Stimulated activated CD4-positive, alpha-beta T cell treated with anti-CD3 and anti-CD28 coated beads, Interleukin-4, amount 100 ng/mL, for 24 hours (primary cell): ENCODE measurements around the gene FAF1.
"Not testable (repeated sequence)": the region's sequence is repeated elsewhere in the genome, so short reads cannot be mapped to it uniquely, and the experiment has no call there.

Experiments
- DNase-seq: peaks from one replicate; pipeline ENCODE4 v3.0.0-alpha.2; 2020

FAF1 gene

GRCh38 chr1:50952566-50952965, 7.5 kb downstream of the FAF1 start:
- not testable (repeated sequence) for DNase-seq

- no peak for DNase-seq
Measured at GRCh38 chr1:50950396-50950795, 9.7 kb downstream of the FAF1 start.

GRCh38 chr1:50949286-50949982, 10.6 kb downstream of the FAF1 start:
- DNase-seq = no peak

DNA sequence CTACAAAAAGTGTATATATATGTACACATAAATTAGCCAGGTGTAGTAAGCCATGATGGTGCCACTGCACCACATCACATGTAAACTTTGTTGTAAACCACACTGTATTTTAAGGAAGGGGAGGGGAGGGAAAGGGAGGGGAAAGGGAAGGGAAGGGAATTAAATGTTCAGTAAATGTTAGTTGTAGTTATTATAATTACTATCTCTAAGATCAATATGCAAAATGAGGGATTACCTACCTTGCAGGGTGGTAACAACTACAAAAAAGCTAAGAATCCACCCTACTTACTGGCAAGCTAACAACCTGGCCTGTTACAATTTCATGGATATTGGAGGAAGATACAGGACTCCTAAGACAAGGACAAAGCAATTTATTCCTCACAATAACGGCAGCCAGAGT, 17.7 kb downstream of the FAF1 start:
- no peak for DNase-seq

GRCh38 chr1:50940291-50940690, 19.8 kb downstream of the FAF1 start:
- DNase-seq = no peak

- DNase-seq = no peak
Measured at GRCh38 chr1:50936321-50936720, 23.7 kb downstream of the FAF1 start.

- not testable (repeated sequence) for DNase-seq
Measured at GRCh38 chr1:50935276-50935675, 24.8 kb downstream of the FAF1 start.

- no peak for DNase-seq
Measured at GRCh38 chr1:50934838-50935237, 25.2 kb downstream of the FAF1 start.

DNA sequence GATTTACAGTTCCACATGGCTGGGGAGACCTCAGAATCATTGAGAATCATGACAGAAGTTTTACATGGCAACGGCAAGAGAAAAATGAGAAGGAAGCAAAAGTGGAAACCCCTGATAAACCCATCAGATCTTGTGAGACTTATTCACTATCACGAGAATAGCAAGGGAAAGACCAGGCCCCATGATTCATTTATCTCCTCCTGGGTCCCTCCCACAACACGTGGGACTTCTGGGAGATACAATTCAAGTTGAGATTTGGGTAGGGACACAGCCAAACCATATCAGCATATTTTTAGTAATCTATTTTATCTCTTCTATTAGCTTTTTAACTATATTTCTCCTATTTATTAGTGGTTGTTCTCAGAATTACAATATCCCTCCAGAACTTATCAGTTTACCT, 26.3 kb downstream of the FAF1 start:
- not testable (repeated sequence) for DNase-seq

GRCh38 chr1:50932043-50932442, 28.0 kb downstream of the FAF1 start:
- not testable (repeated sequence) for DNase-seq

DNA sequence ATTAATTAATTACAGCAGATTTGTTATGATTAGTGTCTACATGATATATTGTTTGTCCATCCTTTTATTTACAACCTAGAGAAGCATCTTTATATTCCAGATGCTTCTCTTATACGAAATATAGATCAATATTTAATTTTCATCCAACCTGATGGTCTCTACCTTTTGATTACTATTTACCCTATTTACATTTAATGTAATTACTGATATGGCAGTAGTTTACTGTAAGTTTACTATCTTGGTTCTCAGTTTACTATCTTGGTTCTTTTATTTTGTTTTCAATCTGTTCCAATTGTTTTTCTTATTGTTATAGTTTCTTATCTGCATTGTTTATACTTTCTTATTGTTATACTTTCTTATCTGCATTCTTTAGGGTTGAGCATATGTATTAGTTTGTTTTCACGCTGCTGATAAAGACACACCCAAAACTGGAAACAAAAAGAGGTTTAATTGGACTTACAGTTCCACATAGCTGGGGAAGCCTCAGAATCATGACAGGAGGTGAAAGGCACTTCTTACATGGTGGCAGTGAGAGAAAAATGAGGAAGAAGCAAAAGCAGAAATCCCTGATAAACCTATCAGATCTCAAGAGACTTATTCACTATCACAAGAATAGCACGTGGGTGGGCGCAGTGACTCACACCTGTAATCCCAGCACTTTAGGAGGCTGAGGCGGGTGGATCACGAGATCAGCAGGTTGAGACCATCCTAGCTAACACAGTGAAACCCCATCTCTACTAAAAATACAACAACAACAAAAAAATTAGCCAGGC, 28.9 kb downstream of the FAF1 start:
- DNase-seq = peak; percentile 6

DNA sequence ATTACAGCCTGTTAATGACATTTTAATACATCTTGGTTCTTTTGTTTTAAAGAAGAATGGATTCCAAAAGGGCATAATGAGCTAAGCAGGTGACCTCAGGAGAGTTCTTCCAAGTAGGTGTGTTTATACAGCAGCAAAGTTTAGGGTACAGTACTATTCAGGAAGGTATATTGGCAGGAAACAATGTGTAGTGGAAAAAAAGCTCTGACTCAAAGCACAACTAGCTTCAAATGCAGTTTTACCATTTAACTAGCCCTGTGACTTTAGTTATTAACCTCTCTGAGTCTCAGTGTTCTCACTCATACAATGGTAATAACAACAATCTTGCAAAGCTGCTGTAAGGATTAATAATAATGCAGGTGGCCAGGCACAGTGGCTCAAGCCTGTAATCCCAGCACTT, 29.9 kb downstream of the FAF1 start:
- DNase-seq = no peak

GRCh38 chr1:50929376-50929958, 30.6 kb downstream of the FAF1 start:
- DNase-seq = no peak

DNA sequence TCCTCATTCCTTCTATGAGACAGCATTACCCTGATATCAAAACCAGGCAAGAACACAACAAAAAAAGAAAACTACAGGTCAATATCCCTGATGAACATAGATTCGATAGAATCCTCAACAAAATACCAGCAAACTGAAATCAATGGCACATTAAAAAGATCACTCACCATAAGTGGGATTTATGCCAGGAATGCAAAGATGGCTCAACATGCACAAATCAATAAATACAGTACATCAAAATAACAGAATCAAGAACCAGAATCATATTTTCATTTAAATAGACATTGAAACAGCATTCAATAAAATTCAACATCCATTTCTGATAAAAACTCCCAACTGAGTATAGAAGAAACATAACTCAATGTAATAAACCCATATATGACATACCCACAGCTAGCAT, 36.5 kb downstream of the FAF1 start:
- DNase-seq = no peak

DNA sequence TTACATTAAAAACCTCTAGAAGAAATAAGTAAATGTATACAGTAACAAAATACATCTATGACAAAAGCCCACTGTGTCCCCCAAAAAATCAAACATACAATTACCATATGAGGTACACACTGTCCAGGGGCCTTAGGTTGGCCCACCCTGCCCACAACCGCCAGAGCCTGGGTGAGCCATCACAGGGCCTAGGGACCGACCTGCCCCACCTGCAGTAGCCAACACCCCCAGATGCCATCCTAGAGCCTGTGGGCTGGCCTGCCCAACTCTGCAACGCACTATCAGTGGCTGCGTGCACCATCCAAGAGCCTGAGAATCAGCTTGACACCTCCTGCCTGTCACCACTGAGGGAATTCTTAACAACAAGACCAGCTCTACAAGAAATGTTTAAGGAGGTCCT, 39.0 kb downstream of the FAF1 start:
- DNase-seq = no peak

- no peak for DNase-seq
Measured at GRCh38 chr1:50920409-50920808, 39.7 kb downstream of the FAF1 start.

- DNase-seq = no peak
Measured at GRCh38 chr1:50917138-50918137, 42.6 kb downstream of the FAF1 start.

DNA sequence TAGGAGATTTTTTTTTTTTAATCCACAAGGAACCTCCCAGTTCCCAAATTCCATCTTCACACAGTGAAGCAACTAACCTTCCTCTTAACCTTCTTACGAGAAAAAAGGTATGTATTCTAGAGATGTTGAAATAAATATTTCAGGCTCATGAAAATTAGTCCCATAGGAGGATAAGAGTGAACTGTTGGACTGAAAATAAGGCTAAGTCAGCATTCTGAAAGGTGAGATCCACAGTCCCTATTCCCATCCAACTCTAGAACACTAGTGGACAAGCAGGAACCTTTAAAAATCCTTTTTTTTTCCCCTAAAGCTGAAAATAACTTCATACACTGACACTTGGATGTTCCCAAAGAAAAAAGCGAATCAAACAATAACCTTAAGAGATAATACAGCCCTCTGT, 44.4 kb downstream of the FAF1 start:
- no peak for DNase-seq

DNA sequence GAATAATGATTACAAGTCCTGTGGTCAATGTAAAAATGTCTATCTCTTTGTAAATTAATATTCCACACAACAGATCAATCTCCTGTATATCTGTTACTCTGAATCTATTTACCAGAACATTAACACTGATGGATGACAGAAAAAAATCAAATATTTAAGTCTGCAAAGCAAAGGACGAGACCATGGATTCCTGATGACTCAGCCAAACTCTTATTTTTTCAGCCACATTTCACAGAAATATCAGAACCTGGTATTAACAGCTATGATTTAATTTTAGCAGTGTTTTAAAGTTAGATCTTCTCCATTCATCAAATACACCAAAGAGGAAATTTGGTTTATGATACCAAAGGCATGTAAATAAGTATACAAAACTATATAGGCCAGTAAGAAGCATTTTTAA, 46.1 kb downstream of the FAF1 start:
- DNase-seq = no peak

DNA sequence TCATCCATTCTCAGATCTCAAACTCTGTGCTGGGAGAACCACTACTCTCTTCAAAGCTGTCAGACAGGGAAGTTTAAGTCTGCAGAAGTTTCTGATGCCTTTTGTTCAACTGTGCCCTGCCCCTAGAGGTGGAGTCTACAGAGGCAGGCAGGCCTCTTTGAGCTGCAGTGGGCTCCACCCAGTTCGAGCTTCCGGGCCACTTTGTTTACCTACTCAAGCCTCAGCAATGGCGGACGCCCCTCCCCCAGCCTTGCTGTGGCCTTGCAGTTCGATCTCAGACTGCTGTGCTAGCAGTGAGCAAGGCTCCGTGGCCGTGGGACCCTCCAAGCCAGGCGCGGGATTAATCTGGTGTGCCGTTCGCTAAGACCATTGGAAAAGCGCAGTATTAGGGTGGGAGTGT, 49.7 kb downstream of the FAF1 start:
- DNase-seq = not testable (repeated sequence)

- DNase-seq = not testable (repeated sequence)
Measured at GRCh38 chr1:50907610-50908009, 52.5 kb downstream of the FAF1 start.

DNA sequence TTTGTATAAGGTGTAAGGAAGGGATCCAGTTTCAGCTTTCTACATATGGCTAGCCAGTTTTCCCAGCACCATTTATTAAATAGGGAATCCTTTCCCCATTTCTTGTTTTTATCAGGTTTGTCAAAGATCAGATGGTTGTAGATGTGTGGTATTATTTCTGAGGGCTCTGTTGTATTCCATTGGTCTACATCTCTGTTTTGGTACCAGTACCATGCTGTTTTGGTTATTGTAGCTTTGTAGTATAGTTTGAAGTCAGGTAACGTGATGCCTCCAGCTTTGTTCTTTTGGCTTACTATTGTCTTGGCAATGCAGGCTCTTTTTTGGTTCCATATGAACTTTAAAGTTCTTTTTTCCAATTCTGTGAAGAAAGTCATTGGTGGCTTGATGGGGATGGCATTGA, 54.0 kb downstream of the FAF1 start:
- DNase-seq = not testable (repeated sequence)

DNA sequence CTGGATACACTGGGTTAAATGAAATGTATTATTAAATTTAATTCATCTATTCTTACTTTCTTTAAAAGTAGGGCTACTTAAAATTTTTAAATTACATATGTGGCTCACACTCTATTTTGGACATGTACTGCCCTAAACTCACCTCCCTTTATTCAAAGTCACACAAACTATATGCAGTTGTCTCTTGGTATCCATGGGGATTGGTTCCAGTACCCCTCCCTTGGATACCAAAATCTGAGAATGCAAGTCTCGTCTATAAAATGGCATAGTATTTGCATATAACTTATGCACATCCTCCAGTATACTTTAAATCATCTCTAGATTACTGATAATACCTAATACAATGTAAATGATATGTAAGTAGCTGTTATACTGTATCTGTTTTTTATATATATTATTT, 57.6 kb downstream of the FAF1 start:
- DNase-seq = no peak
